Measurements from ENCODE around the gene BSND. TPM values are rescaled to one million over a fixed set of nuclear protein-coding genes. Genes with fewer than 3 reads are reported as not detected.

The BSND gene
- polyA plus RNA-seq, 1 donor (not counting 4 experiments of a cell fraction or from before 2014, with no cell fraction given): not detected

DNA sequence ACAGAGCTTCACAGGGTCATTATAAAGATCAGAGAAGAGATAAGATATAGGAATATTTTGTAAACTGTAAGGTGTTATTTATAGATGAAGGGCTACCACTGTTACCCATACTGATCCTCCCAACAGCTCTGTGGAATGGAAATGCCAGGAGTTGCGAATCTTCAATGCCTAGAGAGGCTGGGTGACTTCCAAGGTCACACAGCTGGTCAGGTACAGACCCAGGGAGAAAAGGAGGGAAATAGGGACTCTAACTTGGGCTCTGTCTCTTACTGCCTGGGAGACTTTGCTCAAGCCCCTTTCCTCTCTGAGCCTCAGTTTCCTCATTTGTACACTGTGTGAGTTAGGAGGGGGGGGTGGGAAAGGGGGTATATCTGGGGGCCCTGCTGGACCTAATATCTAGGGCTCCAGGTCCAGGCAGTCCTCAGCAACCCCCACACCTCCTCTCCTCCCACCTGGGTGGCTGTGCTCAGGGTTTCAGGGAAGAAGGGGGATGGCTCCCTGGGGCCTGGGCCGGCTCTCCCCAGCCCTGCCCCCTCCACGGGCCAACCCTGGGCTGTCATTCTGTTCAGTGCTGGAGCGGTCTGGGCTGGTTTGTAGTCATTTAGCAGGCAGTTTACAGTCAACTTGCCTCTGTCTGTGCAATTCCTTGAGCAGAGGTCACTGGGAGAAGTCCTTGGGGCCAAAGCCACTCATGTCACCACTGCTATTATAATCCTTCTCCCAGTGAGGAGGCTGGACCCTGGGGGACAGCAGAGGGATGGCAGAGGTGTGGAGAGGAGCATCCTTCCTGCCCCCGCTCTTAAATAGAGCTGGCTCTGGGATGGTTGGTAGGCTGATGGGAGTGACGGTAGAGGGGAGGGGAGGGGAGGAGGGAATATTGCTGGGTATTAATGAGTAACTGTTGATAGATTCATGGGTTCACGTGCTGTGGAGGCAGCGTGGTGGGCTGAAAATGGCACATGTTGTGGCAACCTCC is 1.7 kb downstream of the BSND start:
- Histone ChIP-seq H3K36me3 (ENCODE audit: control insufficient read depth in 2 of 2, extremely low read depth in 1 of 2, insufficient read depth in 2 of 2, low read length in 2 of 2) (no peaks in the 10 kb centered on the region), H3K27me3 (ENCODE audit: control insufficient read depth, extremely low read depth, insufficient read depth, low read length) (peaks cover 19% of the 10 kb centered on the region), H3K9me1 (ENCODE audit: control insufficient read depth, extremely low read depth, insufficient read depth, low read length) (no peaks in the 10 kb centered on the region), H2AFZ (ENCODE audit: control insufficient read depth, low read length) (no peak overlapping the region), H4K20me1 (ENCODE audit: control insufficient read depth, extremely low read depth, insufficient read depth, low read length) (no peaks in the 10 kb centered on the region), H3K79me2 (ENCODE audit: control insufficient read depth, insufficient read depth, low read length) (no peaks in the 10 kb centered on the region), H3K9ac (ENCODE audit: control insufficient read depth, extremely low read depth, insufficient read depth, low read length) (no peak overlapping the region), H3K4me2 (ENCODE audit: control insufficient read depth, extremely low read depth, insufficient read depth, low read depth, low read length) (no peak overlapping the region), H3K4me3 (ENCODE audit: control insufficient read depth in 2 of 3, extremely low read depth in 1 of 3, insufficient read depth in 2 of 3, low read depth in 1 of 3, low read length in 3 of 3) (no peak overlapping the region), H3K27ac (ENCODE audit: control insufficient read depth, insufficient read depth, low read length) (no peak overlapping the region), H3K9me3 (ENCODE audit: control insufficient read depth, low read depth, low read length) (no peaks in the 10 kb centered on the region), H3K4me1 (ENCODE audit: control insufficient read depth, extremely low read depth, insufficient read depth, low read length) (no peaks in the 10 kb centered on the region)
- TF ChIP-seq EZH2 (IDR thresholded peaks at IDR 0.05; ENCODE audit: low read length) (no peak), CTCF (optimal IDR thresholded peaks at IDR 0.05 in 1 of 3, IDR thresholded peaks at IDR 0.05 in 1 of 3, conservative IDR thresholded peaks at IDR 0.05 in 1 of 3; ENCODE audit: extremely low read depth in 1 of 3, insufficient read depth in 2 of 3, low read length in 3 of 3) (no peak)
- no peak for FAIRE-seq
- dilution Hi-C loops (cut with MboI; ENCODE audit: extremely low pct_ligation_motif_present, low sequenced_read_pairs): no loop called here
- no peak for DNase-seq (ENCODE audit: low read depth, low spot score)

GRCh38 chr1:55001311-55001710 is 2.6 kb downstream of the BSND start:
- Histone ChIP-seq H3K79me2 (ENCODE audit: control insufficient read depth, insufficient read depth, low read length) (no peaks in the 10 kb centered on the region), H3K4me3 (ENCODE audit: control insufficient read depth in 2 of 3, extremely low read depth in 1 of 3, insufficient read depth in 2 of 3, low read depth in 1 of 3, low read length in 3 of 3) (no peak overlapping the region), H3K9ac (ENCODE audit: control insufficient read depth, extremely low read depth, insufficient read depth, low read length) (no peak overlapping the region), H3K4me1 (ENCODE audit: control insufficient read depth, extremely low read depth, insufficient read depth, low read length) (no peaks in the 10 kb centered on the region), H3K9me1 (ENCODE audit: control insufficient read depth, extremely low read depth, insufficient read depth, low read length) (no peaks in the 10 kb centered on the region), H3K27me3 (ENCODE audit: control insufficient read depth, extremely low read depth, insufficient read depth, low read length) (peaks cover 19% of the 10 kb centered on the region), H3K27ac (ENCODE audit: control insufficient read depth, insufficient read depth, low read length) (no peak overlapping the region), H3K36me3 (ENCODE audit: control insufficient read depth in 2 of 2, extremely low read depth in 1 of 2, insufficient read depth in 2 of 2, low read length in 2 of 2) (no peaks in the 10 kb centered on the region), H3K4me2 (ENCODE audit: control insufficient read depth, extremely low read depth, insufficient read depth, low read depth, low read length) (no peak overlapping the region), H3K9me3 (ENCODE audit: control insufficient read depth, low read depth, low read length) (no peaks in the 10 kb centered on the region), H4K20me1 (ENCODE audit: control insufficient read depth, extremely low read depth, insufficient read depth, low read length) (no peaks in the 10 kb centered on the region), H2AFZ (ENCODE audit: control insufficient read depth, low read length) (no peak overlapping the region)
- dilution Hi-C loops (cut with MboI; ENCODE audit: extremely low pct_ligation_motif_present, low sequenced_read_pairs): no loop called here
- TF ChIP-seq EZH2 (IDR thresholded peaks at IDR 0.05; ENCODE audit: low read length) (no peak), CTCF (optimal IDR thresholded peaks at IDR 0.05 in 1 of 3, IDR thresholded peaks at IDR 0.05 in 1 of 3, conservative IDR thresholded peaks at IDR 0.05 in 1 of 3; ENCODE audit: extremely low read depth in 1 of 3, insufficient read depth in 2 of 3, low read length in 3 of 3) (no peak)
- FAIRE-seq: no peak
- no peak for DNase-seq (ENCODE audit: low read depth, low spot score)
